Measurements from ENCODE around the gene RAB3D. TPM values are rescaled to one million over a fixed set of nuclear protein-coding genes. Genes with fewer than 3 reads are reported as not detected.

RAB3D gene
- total and polyA plus RNA-seq, 10 of the 15 experiments (the other 5 are each of a cell fraction or from before 2014, with no cell fraction given) = 1.1 to 15.7 (median 6.2) TPM

- no TSS peak for BruUV-seq (replicated peaks)
- Histone ChIP-seq H3K27me3 (replicated peaks in 1 of 2; ENCODE audit: control insufficient read depth in 2 of 2, insufficient read depth in 2 of 2, low read length in 1 of 2) (no peaks in the 10 kb centered on the region), H4K20me1 (ENCODE audit: control insufficient read depth, insufficient read depth) (no peaks in the 10 kb centered on the region), H3K9ac (ENCODE audit: control insufficient read depth, insufficient read depth, low read length) (no peak overlapping the region), H3K4me2 (ENCODE audit: control insufficient read depth, insufficient read depth) (no peak overlapping the region), H3K4me3 (no peak overlapping the region), H3K4me1 (ENCODE audit: control insufficient read depth, insufficient read depth, low read length) (no peaks in the 10 kb centered on the region), H3K9me3 (replicated peaks; ENCODE audit: control insufficient read depth, insufficient read depth, low read length) (no peaks in the 10 kb centered on the region), H3K36me3 (ENCODE audit: control insufficient read depth in 2 of 2, insufficient read depth in 2 of 2, low read length in 1 of 2) (no peaks in the 10 kb centered on the region), H3K27ac (ENCODE audit: control insufficient read depth, insufficient read depth) (no peak overlapping the region), H2AFZ (ENCODE audit: control insufficient read depth, low read depth, low read length) (no peak overlapping the region), H3K79me2 (ENCODE audit: control insufficient read depth, insufficient read depth, low read length) (no peaks in the 10 kb centered on the region)
- FAIRE-seq = no peak
- SMC1A ChIA-PET (ENCODE audit: uncharacterized antibody, unreplicated experiment) = no interaction called here
- ATAC-seq = no peak
- in situ Hi-C loops (cut with MboI) = no loop called here
- WGBS (ENCODE audit: insufficient coverage, insufficient replicate concordance, low lambda C conversion rate, missing lambda C conversion rate) = 85% methylated on average over 35 of the region's 35 CpGs
- intact Hi-C loops (cut with micrococcal nuclease; ENCODE audit: unreplicated experiment) = no loop called here
- CTCF ChIA-PET = no interaction called here
- DNase-seq (ENCODE audit: low read depth, low spot score) = no peak
- POLR2A ChIA-PET = no interaction called here
- RAD21 ChIA-PET (ENCODE audit: unreplicated experiment) = interaction anchor here (1.4 kb wide), 1 partner anchor 12 kb away, joined by 5 read pairs; the partner anchor contains the start of gene SWSAP1
- no peak for TF ChIP-seq IRF4 (IDR thresholded peaks at IDR 0.05; ENCODE audit: low read depth, low read length)
- TF ChIP-seq FOS (IDR thresholded peaks at IDR 0.05; ENCODE audit: borderline replicate concordance, extremely low read depth, insufficient read length) = no peak
Observed at GRCh38 chr19:11361771-11362731, 22.6 kb upstream of the RAB3D start.

GRCh38 chr19:11361037-11361770, 21.7 kb upstream of the RAB3D start:
- no peaks in the 10 kb centered on the region for H4K20me1 ChIP-seq (ENCODE audit: control insufficient read depth, insufficient read depth)
- in situ Hi-C loops (cut with MboI) = no loop called here
- ChIA-PET POLR2A (interaction anchor here (0.6 kb wide), 1 partner anchor 30 kb away, joined by 6 read pairs; no protein-coding TSS in a partner anchor), CTCF (interaction anchor here (0.8 kb wide), 1 partner anchor 121 kb away, joined by 3 read pairs; no protein-coding TSS in a partner anchor), SMC1A (ENCODE audit: uncharacterized antibody, unreplicated experiment) (no interaction called here), RAD21 (ENCODE audit: unreplicated experiment) (no interaction called here)
- BruUV-seq (replicated peaks) = no TSS peak
- FAIRE-seq = no peak
- H3K27ac ChIP-seq (ENCODE audit: control insufficient read depth, insufficient read depth) = no peak overlapping the region
- intact Hi-C loops (cut with micrococcal nuclease; ENCODE audit: unreplicated experiment) = no loop called here
- H3K4me1 ChIP-seq (ENCODE audit: control insufficient read depth, insufficient read depth, low read length) = no peaks in the 10 kb centered on the region
- no peaks in the 10 kb centered on the region for H3K27me3 ChIP-seq (replicated peaks in 1 of 2; ENCODE audit: control insufficient read depth in 2 of 2, insufficient read depth in 2 of 2, low read length in 1 of 2)
- H3K4me2 ChIP-seq (ENCODE audit: control insufficient read depth, insufficient read depth) = no peak overlapping the region
- no peak for DNase-seq (ENCODE audit: low read depth, low spot score)
- no peaks in the 10 kb centered on the region for H3K9me3 ChIP-seq (replicated peaks; ENCODE audit: control insufficient read depth, insufficient read depth, low read length)
- 84% methylated on average over 43 of the region's 43 CpGs for WGBS (ENCODE audit: insufficient coverage, insufficient replicate concordance, low lambda C conversion rate, missing lambda C conversion rate)
- no peak overlapping the region for H2AFZ ChIP-seq (ENCODE audit: control insufficient read depth, low read depth, low read length)
- no peak for ATAC-seq
- H3K36me3 ChIP-seq (ENCODE audit: control insufficient read depth in 2 of 2, insufficient read depth in 2 of 2, low read length in 1 of 2) = no peaks in the 10 kb centered on the region
- no peak overlapping the region for H3K9ac ChIP-seq (ENCODE audit: control insufficient read depth, insufficient read depth, low read length)
- TF ChIP-seq JUND (IDR thresholded peaks at IDR 0.05; ENCODE audit: low read depth, low read length) = no peak
- TF ChIP-seq NR2C2 (IDR thresholded peaks at IDR 0.05; ENCODE audit: borderline replicate concordance, control insufficient read depth, insufficient read length, low read depth) = no peak
- no peak for TF ChIP-seq ZNF217 (IDR thresholded peaks at IDR 0.05)
- no peak overlapping the region for H3K4me3 ChIP-seq
- H3K79me2 ChIP-seq (ENCODE audit: control insufficient read depth, insufficient read depth, low read length) = no peaks in the 10 kb centered on the region

All from GM12878 (cell line).